DMS153 treated with DMSO at 0.1 percent for 48 hours (cell line): ENCODE measurements around the gene PPP1R14C.

Experiments
- DNase-seq: peaks from one replicate; lab custom pipeline; 2025; ENCODE audit not compliant: unreplicated experiment; lab: John Stamatoyannopoulos, UW

PPP1R14C gene

DNA sequence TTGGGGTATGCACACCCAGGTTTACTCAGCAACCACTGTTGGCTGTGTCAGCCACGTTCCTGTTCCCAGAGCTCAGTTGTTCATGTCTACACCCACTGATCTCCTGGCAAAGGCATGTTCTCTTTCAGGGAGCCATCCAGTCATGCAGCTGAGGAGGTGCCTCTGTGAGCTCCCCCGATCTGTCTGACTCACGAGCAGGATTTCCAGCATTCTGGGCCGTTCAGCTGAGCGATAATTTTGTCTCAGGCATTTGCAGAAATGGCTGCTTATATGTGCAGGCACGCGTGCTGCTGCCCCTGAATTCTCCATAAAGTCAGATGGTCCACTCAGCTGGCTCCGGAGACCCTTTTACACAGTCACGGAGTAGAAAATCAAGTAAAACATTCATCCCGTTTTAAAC lies 147.6 kb downstream of the PPP1R14C start:
- no peak for DNase-seq

DNA sequence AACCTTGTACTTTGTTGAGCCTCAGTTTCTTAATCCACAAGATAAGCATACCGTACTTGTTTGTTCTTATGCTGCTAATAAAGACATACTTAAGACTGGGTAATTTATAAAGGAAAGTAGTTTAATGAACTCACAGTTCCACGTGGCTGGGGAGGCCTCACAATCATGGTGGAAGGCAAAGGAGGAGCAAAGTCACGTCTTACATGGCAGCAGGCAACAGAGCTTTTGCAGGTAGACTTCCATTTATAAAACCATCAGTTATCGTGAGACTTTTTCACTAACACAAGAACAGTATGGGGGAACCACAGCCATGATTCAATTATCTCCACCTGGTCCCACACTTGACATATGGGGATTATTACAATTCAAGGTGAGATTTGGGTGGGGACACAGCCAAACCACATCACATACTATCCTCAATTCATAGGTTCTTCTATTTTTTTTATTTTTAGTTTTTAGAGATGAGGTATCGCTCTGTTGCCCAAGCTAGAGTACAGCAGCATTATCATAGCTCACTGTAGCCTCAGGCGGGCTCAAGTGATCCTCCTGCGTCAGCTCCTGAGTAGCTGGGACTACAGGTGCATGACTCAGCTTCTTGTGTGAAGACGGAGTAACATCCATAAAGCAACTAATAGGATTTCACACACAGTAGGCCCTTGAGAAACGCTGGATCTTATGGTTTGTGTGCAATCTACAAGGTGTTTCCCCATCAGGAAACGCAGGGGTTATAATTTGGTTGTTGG lies 149.3 kb downstream of the PPP1R14C start:
- DNase-seq: no peak

DNA sequence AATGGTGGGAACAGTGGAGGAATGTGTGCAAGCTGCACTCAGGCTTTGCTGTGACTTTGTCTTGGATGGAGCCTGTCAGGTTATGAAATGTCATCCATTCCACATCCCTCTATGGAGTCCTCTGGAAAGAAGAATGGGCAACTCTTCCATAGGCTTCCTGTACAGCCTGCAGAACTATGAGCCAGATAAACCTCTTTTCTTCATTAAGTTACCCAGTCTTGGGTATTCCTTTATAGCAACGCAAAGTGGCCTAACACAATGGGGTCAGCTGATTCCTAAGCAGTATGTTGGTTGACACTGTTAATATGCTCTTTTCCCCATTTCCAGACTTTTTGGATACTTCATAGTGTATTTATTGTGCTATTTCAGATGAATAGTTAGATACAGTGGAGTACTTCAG lies 150.2 kb downstream of the PPP1R14C start:
- no peak for DNase-seq

DNA sequence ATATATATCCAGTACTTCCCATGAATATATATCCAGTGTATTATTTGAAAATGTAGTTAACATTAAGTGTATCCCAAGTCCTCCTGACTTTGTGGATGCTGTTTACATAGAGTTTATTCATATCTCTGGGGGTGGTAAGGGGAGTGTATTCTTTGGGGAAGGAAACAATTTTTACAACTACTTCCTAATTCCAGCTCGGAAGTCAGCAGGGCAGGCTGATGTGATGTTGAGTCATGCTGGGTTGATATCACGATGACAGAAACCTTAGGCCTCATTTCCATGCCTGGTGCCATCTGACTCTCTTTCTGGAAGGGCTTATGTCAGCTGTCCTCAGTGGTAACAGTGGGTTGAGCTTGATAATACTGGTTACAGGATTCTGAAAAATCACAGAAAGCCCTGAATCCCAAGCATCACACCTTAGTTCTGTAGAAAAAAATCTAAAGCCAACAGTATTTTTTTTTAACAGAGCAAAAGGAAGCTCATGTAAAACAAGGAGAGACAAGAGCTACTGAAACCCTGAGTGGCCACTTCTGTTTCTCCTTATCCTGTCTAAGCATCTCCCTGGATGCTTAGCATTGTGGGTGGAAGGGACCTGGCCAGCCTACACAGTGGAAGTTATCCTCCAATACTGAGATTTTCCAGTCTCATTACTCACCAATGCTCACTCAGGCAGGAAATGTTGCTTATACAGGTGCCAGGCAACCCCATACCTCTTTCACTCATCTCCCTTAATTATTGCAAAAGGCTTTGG lies 150.8 kb downstream of the PPP1R14C start:
- DNase-seq: no peak

DNA sequence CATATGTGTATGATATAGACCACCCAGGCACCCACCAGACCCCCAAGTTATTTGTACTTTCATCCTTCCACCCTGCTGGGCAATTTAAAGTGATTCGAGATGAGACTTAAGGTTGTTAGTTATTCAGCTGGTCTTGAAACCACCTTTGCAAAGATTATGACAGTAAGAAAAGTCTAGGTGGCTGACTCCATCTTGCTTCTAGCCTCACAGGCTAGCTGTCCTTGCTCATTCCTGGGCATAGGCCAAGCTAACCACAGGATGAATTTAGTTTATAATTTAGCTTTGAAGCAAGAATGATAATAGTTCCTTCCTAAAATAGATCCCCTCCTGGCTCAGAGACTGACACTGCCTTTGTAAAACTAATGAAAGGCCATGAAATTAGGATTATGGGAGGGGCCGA lies 154.0 kb downstream of the PPP1R14C start:
- DNase-seq: no peak

DNA sequence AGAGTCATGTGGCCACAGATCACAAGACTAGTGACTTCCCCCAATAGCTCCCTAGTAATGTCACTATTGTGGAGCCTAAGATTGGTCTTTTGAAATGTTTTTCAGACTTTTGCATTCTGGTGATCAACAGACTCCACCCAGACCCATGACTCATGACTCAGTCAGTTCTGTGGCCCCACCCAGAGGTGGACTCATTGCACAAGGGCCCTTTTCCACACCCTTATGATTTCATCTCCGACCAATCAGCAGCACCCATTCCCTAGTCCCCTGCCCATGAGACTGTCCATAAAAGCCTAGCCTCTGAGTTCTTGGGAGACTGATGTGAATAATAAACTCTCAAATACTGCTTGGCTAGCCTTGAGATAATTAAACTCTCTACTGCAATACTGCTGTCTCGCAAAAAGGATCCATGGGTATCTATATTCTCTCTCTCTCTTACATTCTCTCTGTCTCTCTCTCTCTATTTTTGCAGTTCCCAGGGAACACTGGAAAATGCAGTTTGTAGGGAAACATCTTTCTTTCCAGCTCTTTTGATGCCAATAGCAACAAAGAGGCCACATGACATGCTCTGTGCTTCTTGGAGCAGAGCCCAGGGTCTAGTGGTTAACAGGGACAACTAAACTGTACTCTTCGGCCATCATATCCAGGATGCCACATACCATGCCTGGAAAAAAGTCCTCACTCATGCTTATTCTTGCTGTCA lies 154.6 kb downstream of the PPP1R14C start:
- DNase-seq: no peak

DNA sequence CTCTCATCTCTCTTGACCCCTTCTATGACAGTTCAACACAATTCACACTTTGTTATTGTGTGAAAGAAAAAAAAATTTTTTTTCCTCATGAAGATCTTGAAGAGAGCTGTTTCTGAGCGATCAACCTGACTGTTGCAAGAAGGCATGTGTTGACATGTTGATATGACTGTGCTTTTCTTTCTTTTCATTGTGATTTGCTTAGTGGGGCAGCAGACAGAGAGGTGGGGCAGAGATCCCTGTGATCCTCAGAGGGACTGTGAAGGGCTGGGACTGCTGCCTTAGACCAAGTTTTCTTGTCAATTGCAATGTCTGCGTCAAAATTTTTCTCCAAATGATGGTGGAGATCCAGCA lies 155.2 kb downstream of the PPP1R14C start:
- no peak for DNase-seq

DNA sequence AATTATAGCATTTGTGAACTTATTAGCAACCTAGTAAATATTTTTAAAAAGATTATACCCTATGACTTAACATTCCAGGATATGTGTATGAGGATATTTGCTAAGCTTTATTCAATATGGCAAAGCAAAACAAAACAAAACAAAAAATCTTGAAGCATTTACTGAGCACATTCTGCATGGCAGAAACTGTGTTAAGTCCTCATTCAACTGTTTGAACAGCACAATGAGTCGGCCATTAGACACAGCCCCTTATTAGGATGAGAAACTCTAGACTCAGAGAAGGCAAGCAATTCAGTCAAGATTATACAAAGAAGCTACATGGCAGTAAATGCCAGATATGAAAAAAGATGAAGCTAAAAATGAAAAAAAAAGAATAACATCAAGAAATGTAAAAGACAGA lies 155.8 kb downstream of the PPP1R14C start:
- DNase-seq: no peak
